ENCODE results near the gene CCDC14.
"Not testable (repeated sequence)": the region's sequence is repeated elsewhere in the genome, so short reads cannot be mapped to it uniquely, and the experiment has no call there.

DNA sequence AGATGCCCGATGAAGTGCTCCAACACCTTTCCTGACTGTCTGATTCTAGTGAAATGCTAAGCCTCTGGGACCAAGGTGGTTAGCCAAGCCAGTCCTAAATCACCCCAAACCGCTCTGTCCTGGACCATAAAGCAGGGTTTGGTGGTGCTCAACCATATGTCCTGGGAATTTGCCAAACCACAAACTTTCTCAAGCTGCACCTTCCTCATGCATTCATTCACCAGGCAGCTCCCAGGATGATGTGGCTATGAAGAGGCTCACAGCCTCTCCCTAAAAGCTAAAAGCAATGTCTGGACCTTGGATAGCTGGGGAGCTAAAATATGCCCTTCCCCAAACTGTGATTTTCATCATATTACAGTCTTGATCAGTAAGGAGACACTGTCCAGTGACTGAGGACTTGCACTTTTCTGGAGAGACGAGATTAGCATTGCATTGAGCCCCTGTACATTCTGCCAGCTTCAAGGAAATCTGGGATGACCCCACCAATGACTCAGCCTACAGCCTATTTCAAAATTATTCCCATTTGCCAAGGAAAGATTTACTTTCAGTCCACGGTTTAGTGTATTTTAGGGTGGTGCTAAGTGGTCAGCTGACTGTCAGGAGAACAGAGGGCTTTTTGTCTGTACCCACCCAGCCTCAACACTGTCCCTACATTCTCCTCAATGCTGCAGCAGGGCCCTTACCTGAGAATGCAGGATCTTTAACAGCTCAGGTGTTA is 15.3 kb upstream of the CCDC14 start:
- TF ChIP-seq CTCF, POLR2A (IDR thresholded peaks at IDR 0.05): not testable (repeated sequence)

Measured in esophagus squamous epithelium (tissue), 4 donors.